Osteoblast (primary cell): ENCODE data around the gene PIP5K1B. TPM values are rescaled to one million over a fixed set of nuclear protein-coding genes. Genes with fewer than 3 reads are reported as not detected.

ENCODE experiments used
- DNase-seq: peaks from one replicate; pipeline ENCODE4 v3.0.0; 2011; ENCODE audit warnings: low spot score, mixed read lengths; ENCODE audit not compliant: insufficient read length; ENCODE audit errors: missing footprints
- H2AFZ ChIP-seq: 2 replicates; pipeline ENCODE4 v1.6.0; 2011; ENCODE audit warnings: mild to moderate bottlenecking, low read length
- H3K27ac ChIP-seq: 2 replicates; pipeline ENCODE4 v1.5.1; 2011; ENCODE audit warnings: mild to moderate bottlenecking, low read depth, low read length, moderate library complexity
- H3K27me3 ChIP-seq: 2 replicates; pipeline ENCODE4 v1.6.0; 2012; ENCODE audit warnings: mild to moderate bottlenecking, control low read depth, inconsistent platforms, low read length, moderate library complexity; ENCODE audit not compliant: insufficient read depth
- H3K36me3 ChIP-seq: 2 replicates; pipeline ENCODE4 v1.5.1; 2011; ENCODE audit warnings: mild to moderate bottlenecking, low read length, control low read depth, moderate library complexity; ENCODE audit not compliant: insufficient read depth
- H3K4me1 ChIP-seq: 2 replicates; pipeline ENCODE4 v1.5.1; 2011; ENCODE audit warnings: mild to moderate bottlenecking, low read length, control low read depth, moderate library complexity; ENCODE audit not compliant: insufficient read depth
- H3K4me2 ChIP-seq: 2 replicates; pipeline ENCODE4 v1.6.0; 2011; ENCODE audit warnings: mild to moderate bottlenecking, low read length; ENCODE audit not compliant: insufficient read depth
- H3K4me3 ChIP-seq: fragments of 200-600 bp; sonication (generic); 3 replicates; pipeline ENCODE4 v1.5.1; 2012; ENCODE audit warnings: mild to moderate bottlenecking, low read length, inconsistent platforms; ENCODE audit not compliant: insufficient read depth
- H3K79me2 ChIP-seq: 2 replicates; pipeline ENCODE4 v1.6.0; 2012; ENCODE audit warnings: mild to moderate bottlenecking, low read length, control low read depth, inconsistent platforms; ENCODE audit not compliant: insufficient read depth
- H3K9me3 ChIP-seq: 2 replicates; pipeline ENCODE4 v1.5.1; 2011; ENCODE audit warnings: low read depth, low read length, control low read depth
- H4K20me1 ChIP-seq: 2 replicates; pipeline ENCODE4 v1.6.0; 2012; ENCODE audit warnings: mild to moderate bottlenecking, low read length, control low read depth; ENCODE audit not compliant: insufficient read depth
- total RNA-seq: library from RNA; depleted of rRNA; stranded (reverse); fragments of >200 nt; gene quantifications from 2 replicates; pipeline ENCODE4 v1.2.3, GENCODE V29; 2012
- TF ChIP-seq, protein P1 (sequence below): IDR thresholded peaks from 2 replicates; pipeline ENCODE4 v1.5.1; 2011; ENCODE audit warnings: mild to moderate bottlenecking, low read depth, low read length, moderate library complexity; ENCODE audit errors: extremely low read depth

The PIP5K1B gene
- total RNA-seq, 1 donor, result not detected

DNA sequence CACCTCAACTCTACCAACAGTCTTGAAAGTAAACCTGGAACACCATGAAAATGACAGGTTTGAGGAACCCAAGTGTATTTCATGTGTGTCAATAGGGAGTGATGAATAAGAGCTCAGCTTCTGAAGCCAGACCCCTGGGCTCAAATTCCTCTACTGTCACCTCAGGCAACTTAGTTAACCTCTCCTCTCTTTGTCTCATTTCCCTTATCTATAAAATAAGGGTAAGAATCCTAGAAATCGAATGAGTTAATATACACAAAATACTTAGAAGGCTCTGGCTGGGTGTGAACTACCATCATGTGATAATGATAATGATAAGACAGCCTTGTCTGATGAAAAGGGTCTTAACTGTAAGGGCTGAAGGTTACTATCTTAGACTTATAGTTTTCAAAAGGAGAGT, 66.3 kb downstream of the PIP5K1B start:
- no peaks in the 10 kb centered on the region for H3K9me3 ChIP-seq
- no peaks in the 10 kb centered on the region for H3K79me2 ChIP-seq
- no peak overlapping the region for H3K27ac ChIP-seq
- no peak for DNase-seq
- no peak overlapping the region for H3K4me2 ChIP-seq
- TF ChIP-seq, protein P1, sequence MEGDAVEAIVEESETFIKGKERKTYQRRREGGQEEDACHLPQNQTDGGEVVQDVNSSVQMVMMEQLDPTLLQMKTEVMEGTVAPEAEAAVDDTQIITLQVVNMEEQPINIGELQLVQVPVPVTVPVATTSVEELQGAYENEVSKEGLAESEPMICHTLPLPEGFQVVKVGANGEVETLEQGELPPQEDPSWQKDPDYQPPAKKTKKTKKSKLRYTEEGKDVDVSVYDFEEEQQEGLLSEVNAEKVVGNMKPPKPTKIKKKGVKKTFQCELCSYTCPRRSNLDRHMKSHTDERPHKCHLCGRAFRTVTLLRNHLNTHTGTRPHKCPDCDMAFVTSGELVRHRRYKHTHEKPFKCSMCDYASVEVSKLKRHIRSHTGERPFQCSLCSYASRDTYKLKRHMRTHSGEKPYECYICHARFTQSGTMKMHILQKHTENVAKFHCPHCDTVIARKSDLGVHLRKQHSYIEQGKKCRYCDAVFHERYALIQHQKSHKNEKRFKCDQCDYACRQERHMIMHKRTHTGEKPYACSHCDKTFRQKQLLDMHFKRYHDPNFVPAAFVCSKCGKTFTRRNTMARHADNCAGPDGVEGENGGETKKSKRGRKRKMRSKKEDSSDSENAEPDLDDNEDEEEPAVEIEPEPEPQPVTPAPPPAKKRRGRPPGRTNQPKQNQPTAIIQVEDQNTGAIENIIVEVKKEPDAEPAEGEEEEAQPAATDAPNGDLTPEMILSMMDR, result no peak
- peaks cover 2% of the 10 kb centered on the region for H3K27me3 ChIP-seq
- H4K20me1 ChIP-seq, result no peaks in the 10 kb centered on the region
- no peaks in the 10 kb centered on the region for H3K4me1 ChIP-seq
- H3K4me3 ChIP-seq, result no peak overlapping the region
- H2AFZ ChIP-seq, result no peak overlapping the region
- H3K36me3 ChIP-seq, result no peaks in the 10 kb centered on the region

DNA sequence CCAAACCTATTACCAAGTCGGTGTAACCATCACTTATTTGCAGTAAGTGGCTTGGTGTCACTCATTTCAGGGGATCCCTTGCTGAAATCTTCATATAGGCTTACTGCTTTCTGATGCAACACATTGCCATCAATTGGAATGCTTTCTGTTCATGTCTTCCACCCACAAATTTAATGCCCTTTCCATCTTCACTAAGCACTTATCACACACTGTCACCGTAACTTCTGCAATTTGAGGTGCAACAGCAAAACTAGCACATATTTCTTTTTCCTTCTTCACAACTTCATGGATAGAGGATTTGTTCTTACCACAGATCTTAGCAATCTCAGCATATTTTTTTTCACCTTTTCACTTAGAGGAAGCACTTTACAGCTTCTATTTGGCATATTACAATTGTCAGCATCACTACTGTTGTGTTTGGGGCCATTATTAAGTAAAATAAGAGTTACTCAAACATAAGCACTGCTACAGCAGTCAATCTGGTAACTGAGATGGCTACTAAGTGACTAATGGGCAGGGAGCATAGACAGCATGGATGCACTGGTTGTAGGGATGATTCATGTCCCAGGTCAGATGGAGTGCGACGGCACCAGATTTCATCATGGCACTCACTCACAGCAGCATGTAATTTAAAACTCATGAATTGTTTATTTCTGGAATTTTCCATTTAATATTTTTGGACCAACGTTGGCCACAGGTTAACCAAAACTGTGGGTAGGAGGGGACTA, 70.1 kb downstream of the PIP5K1B start:
- no peak overlapping the region for H2AFZ ChIP-seq
- H3K79me2 ChIP-seq, result peaks cover under 1% of the 10 kb centered on the region
- H3K36me3 ChIP-seq, result no peaks in the 10 kb centered on the region
- H3K27ac ChIP-seq, result no peak overlapping the region
- no peaks in the 10 kb centered on the region for H4K20me1 ChIP-seq
- DNase-seq, result no peak
- peaks cover 6% of the 10 kb centered on the region for H3K4me1 ChIP-seq
- TF ChIP-seq, protein P1, result no peak
- H3K4me3 ChIP-seq, result no peak overlapping the region
- H3K27me3 ChIP-seq, result peaks cover 2% of the 10 kb centered on the region
- H3K4me2 ChIP-seq, result no peak overlapping the region
- no peaks in the 10 kb centered on the region for H3K9me3 ChIP-seq

DNA sequence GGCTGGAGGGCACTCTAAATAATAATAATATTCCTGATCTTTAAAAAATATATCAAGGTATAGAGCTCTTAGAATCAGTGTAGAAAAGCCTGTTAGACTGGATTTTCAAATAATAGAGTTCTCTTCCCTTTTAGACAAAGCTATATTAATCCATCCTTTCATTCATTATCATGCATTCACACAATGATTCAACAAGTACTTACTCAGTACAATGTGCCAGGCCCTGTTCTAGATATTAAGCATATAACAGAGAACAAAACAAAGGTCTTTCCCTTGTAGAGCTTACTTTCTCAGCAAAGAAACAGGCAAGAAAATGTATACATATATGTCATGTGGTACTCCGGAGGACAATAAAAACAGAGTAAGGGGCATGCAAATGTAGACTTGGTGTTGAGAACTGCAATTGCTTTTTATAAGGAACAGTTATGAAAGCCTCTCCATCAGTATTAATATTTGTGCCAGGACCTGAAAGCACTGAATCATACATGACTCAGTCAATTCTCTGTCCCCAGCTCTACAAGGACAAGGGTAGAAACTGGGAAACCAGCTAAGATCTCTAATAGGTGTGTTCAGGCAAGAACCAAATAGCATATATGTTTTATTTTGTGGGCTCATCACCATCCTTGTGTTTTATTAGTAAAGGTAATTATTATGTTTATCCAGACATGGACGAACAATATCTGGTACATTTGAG, 72.2 kb downstream of the PIP5K1B start:
- Histone ChIP-seq H3K4me2 (no peak overlapping the region), H3K79me2 (peaks cover 18% of the 10 kb centered on the region), H3K4me3 (no peak overlapping the region), H3K27ac (no peak overlapping the region), H4K20me1 (peaks cover 6% of the 10 kb centered on the region), H3K4me1 (peaks cover 24% of the 10 kb centered on the region), H3K36me3 (no peaks in the 10 kb centered on the region), H3K27me3 (peaks cover 2% of the 10 kb centered on the region), H2AFZ (no peak overlapping the region), H3K9me3 (no peaks in the 10 kb centered on the region)
- TF ChIP-seq, protein P1, result no peak
- no peak for DNase-seq

DNA sequence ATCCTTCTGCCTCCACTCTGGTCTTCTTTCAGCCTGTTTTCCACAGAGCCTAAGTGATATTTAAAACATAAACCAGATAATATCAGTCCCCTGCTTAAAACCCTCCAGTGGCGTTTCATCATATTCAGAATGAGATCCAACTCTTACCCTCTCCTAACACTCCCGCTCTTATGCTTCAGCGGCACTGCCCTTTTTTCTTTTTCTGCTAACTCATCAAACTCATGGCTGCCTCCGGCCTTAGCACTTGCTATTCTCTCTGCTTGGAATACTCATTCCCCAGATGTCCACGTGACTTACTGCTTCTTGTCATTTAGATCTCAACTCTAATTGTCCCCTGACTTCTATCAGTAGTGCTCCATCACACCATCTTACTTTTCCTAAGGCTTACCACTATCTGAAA, 73.6 kb downstream of the PIP5K1B start:
- no peaks in the 10 kb centered on the region for H3K27me3 ChIP-seq
- no peaks in the 10 kb centered on the region for H3K9me3 ChIP-seq
- H2AFZ ChIP-seq, result peak overlapping the region; percentile 50
- no peak for DNase-seq
- H3K27ac ChIP-seq, result no peak overlapping the region
- peaks cover 24% of the 10 kb centered on the region for H3K4me1 ChIP-seq
- peaks cover 9% of the 10 kb centered on the region for H4K20me1 ChIP-seq
- H3K79me2 ChIP-seq, result peaks cover 18% of the 10 kb centered on the region
- TF ChIP-seq, protein P1, result no peak
- H3K36me3 ChIP-seq, result no peaks in the 10 kb centered on the region
- H3K4me2 ChIP-seq, result no peak overlapping the region
- no peak overlapping the region for H3K4me3 ChIP-seq
